Panc1 (cell line): Measurements from ENCODE around the gene ZBTB46. TPM values are rescaled to one million over a fixed set of nuclear protein-coding genes. Genes with fewer than 3 reads are reported as not detected.

Source experiments
- ATAC-seq: fragments of 200-7000 bp; cut with Tn5 transposase; 2 replicates; pipeline ENCODE4 v1.9.1; 2020; ENCODE audit warnings: mild to moderate bottlenecking, moderate library complexity
- BruUV-seq: library from RNA; stranded (reverse); fragments of 400-500 nt; replicated peaks from 2 replicates; lab custom pipeline; 2021; lab: Mats Ljungman, UMichigan
- CTCF ChIA-PET: fragments of 300-600 bp; sonication (Branson Sonifier 250); formaldehyde crosslinking; loops from one replicate; lab custom pipeline; 2022; ENCODE audit warnings: antibody characterized with exemption; lab: Charles Lee
- POLR2A ChIA-PET: fragments of 300-600 bp; sonication (Branson Sonifier 250); formaldehyde crosslinking; loops from one replicate; lab custom pipeline; 2022; ENCODE audit warnings: antibody characterized with exemption; lab: Charles Lee
- DNase-seq: peaks from one replicate; pipeline ENCODE4 v3.0.0-alpha.2; 2010; ENCODE audit warnings: low read depth, low spot score
- H3K27ac ChIP-seq: 2 replicates; pipeline ENCODE4 v1.5.1; 2011; ENCODE audit warnings: mild to moderate bottlenecking, low read length, inconsistent platforms
- H3K27me3 ChIP-seq: fragments of 200-500 bp; sonication (Bioruptor generic); 2 replicates; pipeline ENCODE4 v1.6.0; 2014; ENCODE audit warnings: low read length, inconsistent platforms; ENCODE audit not compliant: control insufficient read depth, insufficient read depth
- H3K36me3 ChIP-seq: fragments of 200-500 bp; sonication (Bioruptor generic); 2 replicates; pipeline ENCODE4 v1.5.1; 2014; ENCODE audit warnings: inconsistent platforms, mild to moderate bottlenecking, low read length, moderate library complexity; ENCODE audit not compliant: control insufficient read depth, insufficient read depth
- H3K4me1 ChIP-seq: 2 replicates; pipeline ENCODE4 v1.5.1; 2011; ENCODE audit warnings: inconsistent platforms, mild to moderate bottlenecking, low read length, moderate library complexity; ENCODE audit not compliant: control insufficient read depth, insufficient read depth
- H3K4me3 ChIP-seq, 2 experiments: 2 replicates each; pipeline ENCODE4 v1.5.1; 2011 to 2012; ENCODE audit warnings: low read depth in 2 of 2, low read length in 2 of 2, mild to moderate bottlenecking in 2 of 2, inconsistent platforms in 1 of 2, moderate library complexity in 1 of 2
- H3K9me3 ChIP-seq: fragments of 200-500 bp; sonication (Bioruptor generic); 2 replicates; pipeline ENCODE4 v1.5.1; 2014; ENCODE audit warnings: low read depth, mild to moderate bottlenecking, inconsistent platforms, low read length, moderate library complexity; ENCODE audit not compliant: control insufficient read depth, insufficient read depth
- CTCF ChIP-seq: fragments of 450-650 bp; IDR thresholded peaks from 2 replicates; pipeline ENCODE4 v1.5.1; 2017; ENCODE audit warnings: mild to moderate bottlenecking
- POLR2AphosphoS5 ChIP-seq: IDR thresholded peaks from 2 replicates; pipeline ENCODE4 v1.6.1; 2012; ENCODE audit warnings: mild to moderate bottlenecking, low read depth, low read length, moderate library complexity
- REST ChIP-seq, 2 experiments: IDR thresholded peaks; 2 replicates each; pipeline ENCODE4 v1.6.1; 2011 to 2012; ENCODE audit warnings: low read depth in 2 of 2, control low read depth in 1 of 2, low read length in 1 of 2, mild to moderate bottlenecking in 1 of 2, moderate library complexity in 1 of 2; ENCODE audit not compliant: insufficient read depth in 1 of 2
- SIN3A ChIP-seq: IDR thresholded peaks from 2 replicates; pipeline ENCODE4 v1.6.1; 2012; ENCODE audit warnings: low read depth, mild to moderate bottlenecking, low read length, moderate library complexity, borderline replicate concordance; ENCODE audit not compliant: insufficient read depth
- TCF7L2 ChIP-seq: IDR thresholded peaks from 2 replicates; pipeline ENCODE4 v1.6.1; 2011; ENCODE audit warnings: mild to moderate bottlenecking, low read depth, low read length, inconsistent platforms
- in situ Hi-C: cut with HindIII; loops from 2 replicates; pipeline ENCODE4 v1.10.0; 2016; ENCODE audit warnings: low sequenced_read_pairs, low pct_unique_long_range_greater_than_20kb
- intact Hi-C: fragments of 100-400 bp; cut with micrococcal nuclease; formaldehyde crosslinking; loops from one replicate; pipeline ENCODE4 v1.10.0; 2022; ENCODE audit not compliant: unreplicated experiment
- total RNA-seq: library from RNA; stranded (reverse); gene quantifications from one replicate; pipeline ENCODE4 v1.2.1, GENCODE V29; 2021; ENCODE audit not compliant: unreplicated experiment

ZBTB46 gene
- total RNA-seq, 1 experiment from 2014 or later: 15.2 TPM

GRCh38 chr20:63751471-63752271 is 79.4 kb downstream of the ZBTB46 start:
- Histone ChIP-seq H3K9me3 (no peaks in the 10 kb centered on the region), H3K27ac (no peak overlapping the region), H3K27me3 (no peaks in the 10 kb centered on the region), H3K4me1 (0 out of 2 replicates have a peak, but pooled peaks cover 3% of the 10 kb centered on the region), H3K4me3 (no peak overlapping the region), H3K36me3 (no peaks in the 10 kb centered on the region)
- ChIA-PET CTCF (interaction anchor here (0.7 kb wide), 1 partner anchor 28 kb away, joined by 7 read pairs; no protein-coding TSS in a partner anchor), POLR2A (interaction anchor here (0.6 to 0.7 kb wide), 2 partner anchors 54 to 117 kb away, joined by 4 to 9 read pairs; no protein-coding TSS in a partner anchor)
- in situ Hi-C loops (no loop called here), intact Hi-C loops (no loop called here)
- DNase-seq: no peak
- no peak for ATAC-seq
- TF ChIP-seq SIN3A: no peak
- no peak for TF ChIP-seq TCF7L2
- no peak for TF ChIP-seq REST (IDR thresholded peaks at IDR 0.05; ENCODE audit: insufficient read depth in 1 of 2, low read depth in 2 of 2, low read length in 1 of 2)
- no peak for TF ChIP-seq CTCF
- TF ChIP-seq POLR2AphosphoS5: no peak
- BruUV-seq: no TSS peak

GRCh38 chr20:63750807-63751470 is 80.1 kb downstream of the ZBTB46 start:
- BruUV-seq: no TSS peak
- Histone ChIP-seq H3K9me3 (no peaks in the 10 kb centered on the region), H3K4me1 (0 out of 2 replicates have a peak, but pooled peaks cover 3% of the 10 kb centered on the region), H3K27me3 (no peaks in the 10 kb centered on the region), H3K27ac (no peak overlapping the region), H3K4me3 (no peak overlapping the region), H3K36me3 (no peaks in the 10 kb centered on the region)
- DNase-seq (no peak), ATAC-seq (no peak)
- intact Hi-C loops (no loop called here), in situ Hi-C loops (no loop called here)
- ChIA-PET POLR2A (no interaction called here), CTCF (no interaction called here)
- TF ChIP-seq POLR2AphosphoS5 (no peak), SIN3A (no peak), TCF7L2 (no peak), REST (IDR thresholded peaks at IDR 0.05; ENCODE audit: insufficient read depth in 1 of 2, low read depth in 2 of 2, low read length in 1 of 2) (no peak), CTCF (no peak)
